HFFc6 (cell line): ENCODE results near the gene P3H3. TPM values are rescaled to one million over a fixed set of nuclear protein-coding genes. Genes with fewer than 3 reads are reported as not detected.
A peak's percentile ranks its signal among the peaks of the same experiment; 100 is the strongest.

ENCODE experiments used
- DNase-seq: peaks from one replicate; pipeline ENCODE4 v3.0.0-alpha.2; 2018
- H3K27ac Mint-ChIP-seq: 2 replicates; pipeline ENCODE4 v1.8.0; 2020; ENCODE audit warnings: mild to moderate bottlenecking, mixed read lengths
- H3K27me3 Mint-ChIP-seq: 2 replicates; pipeline ENCODE4 v1.8.0; 2021; ENCODE audit warnings: mild to moderate bottlenecking, moderate library complexity, mixed read lengths; ENCODE audit not compliant: insufficient read depth
- H3K36me3 Mint-ChIP-seq: 2 replicates; pipeline ENCODE4 v1.8.0; 2021; ENCODE audit warnings: low read depth, mixed read lengths
- H3K4me1 Mint-ChIP-seq: 2 replicates; pipeline ENCODE4 v1.8.0; 2020; ENCODE audit warnings: low read depth, mixed read lengths
- H3K4me3 Mint-ChIP-seq: 2 replicates; pipeline ENCODE4 v1.8.0; 2020; ENCODE audit warnings: mild to moderate bottlenecking, moderate library complexity, mixed read lengths
- H3K9me3 Mint-ChIP-seq: 2 replicates; pipeline ENCODE4 v1.8.0; 2020; ENCODE audit warnings: mild to moderate bottlenecking, mixed read lengths
- total RNA-seq, 6 experiments: library from RNA; stranded (reverse); fragmentation: NEBNext Ultra II Directional; extraction: Animal tissue kit (Norgen Biotek cat#: 25700); gene quantifications; 2 replicates in 1 of 6; 3 replicates in 5 of 6; pipeline ENCODE4 v1.2.3, GENCODE V29; 2021
- TF ChIP-seq, protein P1 (sequence below): fragments of 200-600 bp; sonication (generic); IDR thresholded peaks from 2 replicates; pipeline ENCODE4 v1.5.0; 2021; ENCODE audit warnings: antibody characterized with exemption, mild to moderate bottlenecking

P3H3 gene
- total RNA-seq, 6 experiments from 2014 or later, result 94.0 to 109 (median 103) TPM

DNA sequence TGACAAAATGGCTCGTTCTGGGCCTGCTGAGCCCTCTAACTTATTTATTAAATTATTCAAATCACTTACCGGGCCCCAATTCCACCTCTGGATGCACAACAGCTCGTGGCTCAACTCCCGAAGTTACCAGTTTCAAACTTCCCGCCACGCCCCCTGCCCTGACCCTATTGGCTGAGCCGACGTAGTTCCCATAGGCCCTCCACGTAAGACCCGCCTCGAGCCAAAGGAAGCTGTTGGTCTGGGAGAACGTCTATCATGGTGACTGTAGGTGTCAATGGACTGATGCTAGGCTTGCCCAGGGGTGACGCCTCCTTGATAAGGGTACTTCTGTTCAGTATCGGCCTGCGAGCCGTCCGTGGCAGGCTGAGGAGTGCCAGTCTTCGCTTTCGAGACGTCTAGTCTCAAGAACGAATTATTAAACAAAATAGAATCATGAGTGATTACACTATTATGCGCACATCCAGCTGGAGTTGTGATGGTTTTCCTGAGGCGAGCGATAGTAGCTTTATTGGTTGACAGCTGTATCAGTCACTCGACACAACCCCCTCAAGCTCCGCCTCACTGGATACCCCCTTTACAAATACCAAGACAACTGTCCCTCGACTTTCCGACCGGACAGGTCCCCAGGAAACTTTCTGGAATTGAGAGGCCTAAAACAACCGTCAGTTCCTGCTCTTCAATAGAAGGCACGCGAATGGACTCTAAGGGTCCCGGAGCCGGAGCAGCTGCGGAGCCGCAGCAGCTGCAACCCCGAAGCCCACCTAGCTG lies 23.1 kb downstream of the P3H3 start, which contains the start of gene CDCA3:
Gene CDCA3, minus strand, starts transcription at position 134 of the 768 bp plus-strand sequence. CDS start 334 bp downstream, outside the sequence.
- TF ChIP-seq, protein P1, sequence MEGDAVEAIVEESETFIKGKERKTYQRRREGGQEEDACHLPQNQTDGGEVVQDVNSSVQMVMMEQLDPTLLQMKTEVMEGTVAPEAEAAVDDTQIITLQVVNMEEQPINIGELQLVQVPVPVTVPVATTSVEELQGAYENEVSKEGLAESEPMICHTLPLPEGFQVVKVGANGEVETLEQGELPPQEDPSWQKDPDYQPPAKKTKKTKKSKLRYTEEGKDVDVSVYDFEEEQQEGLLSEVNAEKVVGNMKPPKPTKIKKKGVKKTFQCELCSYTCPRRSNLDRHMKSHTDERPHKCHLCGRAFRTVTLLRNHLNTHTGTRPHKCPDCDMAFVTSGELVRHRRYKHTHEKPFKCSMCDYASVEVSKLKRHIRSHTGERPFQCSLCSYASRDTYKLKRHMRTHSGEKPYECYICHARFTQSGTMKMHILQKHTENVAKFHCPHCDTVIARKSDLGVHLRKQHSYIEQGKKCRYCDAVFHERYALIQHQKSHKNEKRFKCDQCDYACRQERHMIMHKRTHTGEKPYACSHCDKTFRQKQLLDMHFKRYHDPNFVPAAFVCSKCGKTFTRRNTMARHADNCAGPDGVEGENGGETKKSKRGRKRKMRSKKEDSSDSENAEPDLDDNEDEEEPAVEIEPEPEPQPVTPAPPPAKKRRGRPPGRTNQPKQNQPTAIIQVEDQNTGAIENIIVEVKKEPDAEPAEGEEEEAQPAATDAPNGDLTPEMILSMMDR, result no peak
- H3K27ac Mint-ChIP-seq, result peak within 1 kb of the TSS; percentile 93

DNA sequence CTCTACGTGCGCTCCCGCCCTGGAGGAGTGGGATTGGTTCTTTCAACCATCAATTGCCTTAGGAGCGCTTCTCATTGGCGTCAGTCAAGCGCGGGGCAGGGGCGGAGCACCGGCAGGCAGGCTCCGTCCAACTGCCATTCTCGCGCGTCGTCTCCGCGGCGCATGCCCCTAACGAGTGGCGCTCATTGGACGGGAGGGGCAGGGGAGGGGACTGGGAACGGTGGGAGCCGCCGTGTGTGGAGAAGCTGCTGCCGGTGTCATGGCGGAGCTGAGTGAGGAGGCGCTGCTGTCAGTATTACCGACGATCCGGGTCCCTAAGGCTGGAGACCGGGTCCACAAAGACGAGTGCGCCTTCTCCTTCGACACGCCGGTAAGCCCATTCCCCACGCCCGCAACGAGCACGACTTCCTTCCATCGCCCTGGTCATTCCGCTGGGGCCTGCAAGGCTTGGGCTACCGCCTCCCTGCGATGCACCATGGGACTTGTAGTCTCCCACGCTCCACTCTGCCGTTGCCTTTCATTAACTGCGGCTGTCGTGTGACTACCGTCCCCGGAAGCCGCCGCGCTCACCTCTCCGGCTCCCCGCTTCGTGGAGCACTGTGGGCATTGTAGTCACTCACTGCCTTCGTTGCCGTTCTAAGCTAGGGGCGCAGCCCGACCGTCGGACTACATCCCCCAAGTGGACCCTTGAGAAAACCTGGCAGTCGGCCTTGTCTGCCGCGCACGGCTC lies 23.9 kb downstream of the P3H3 start, which contains the start of gene USP5:
Gene USP5, plus strand, starts transcription at position 230 of the 730 bp plus-strand sequence. Its CDS starts 30 bp downstream, at position 260.
- H3K4me1 Mint-ChIP-seq, result peaks cover 35% of the 10 kb centered on the region
- peaks cover 12% of the 10 kb centered on the region for H3K27me3 Mint-ChIP-seq
- DNase-seq, result peak; percentile 100
- H3K36me3 Mint-ChIP-seq, result peaks cover 39% of the 10 kb centered on the region
- H3K9me3 Mint-ChIP-seq, result no peaks in the 10 kb centered on the region
- H3K4me3 Mint-ChIP-seq, result peak within 1 kb of the TSS; percentile 98
- TF ChIP-seq, protein P1, result peak; percentile 17; the same call in 1 of the 2 replicates
- H3K27ac Mint-ChIP-seq, result peak within 1 kb of the TSS; percentile 93

More for the DNA sequence above, 23.1 kb downstream of the P3H3 start, which contains the start of gene CDCA3:
- Mint-ChIP-seq H3K9me3 (no peaks in the 10 kb centered on the region), H3K27me3 (peaks cover 13% of the 10 kb centered on the region), H3K4me1 (peaks cover 35% of the 10 kb centered on the region), H3K4me3 (peak within 1 kb of the TSS; percentile 98), H3K36me3 (peaks cover 38% of the 10 kb centered on the region; the same call in 1 of the 2 replicates)
- peak; percentile 99 for DNase-seq

DNA sequence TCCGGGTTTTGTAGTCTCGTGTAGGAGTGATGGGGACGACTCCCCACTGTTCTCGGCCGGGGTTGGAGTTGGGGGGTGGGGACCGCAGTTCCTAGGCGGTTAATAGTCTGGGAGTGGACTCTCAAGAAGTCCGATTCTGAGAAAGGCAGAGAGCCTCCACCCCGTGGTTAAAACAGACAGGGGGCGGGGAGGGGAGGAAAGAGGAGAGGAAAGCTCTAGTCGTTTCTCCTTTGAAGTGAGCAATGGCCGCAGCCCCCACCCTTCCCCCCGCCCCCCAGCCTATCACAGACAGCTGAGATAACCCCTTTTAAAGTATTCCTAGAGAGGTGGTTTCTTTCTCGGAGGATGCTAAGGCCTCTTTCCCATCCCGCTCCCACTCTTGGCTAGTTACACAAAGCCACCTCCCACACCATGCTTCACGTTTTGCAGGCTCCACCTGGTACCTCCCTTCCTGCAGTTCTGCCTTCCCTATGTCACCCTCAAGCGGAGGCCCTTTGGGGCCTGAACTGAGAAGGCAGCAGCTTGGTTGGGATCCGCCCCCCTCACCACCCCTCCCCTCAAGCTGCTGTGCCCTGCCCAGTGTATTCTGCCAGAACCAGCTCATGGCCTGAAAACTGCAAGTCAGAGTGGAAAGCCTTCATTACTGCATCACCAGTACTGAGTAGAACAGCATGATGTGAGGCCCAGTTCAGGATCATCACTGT lies 24.6 kb downstream of the P3H3 start:
- Mint-ChIP-seq H3K27me3 (peaks cover 12% of the 10 kb centered on the region), H3K27ac (peak overlapping the region; percentile 93), H3K4me1 (peaks cover 35% of the 10 kb centered on the region), H3K36me3 (peaks cover 41% of the 10 kb centered on the region), H3K9me3 (no peaks in the 10 kb centered on the region), H3K4me3 (peak overlapping the region; percentile 98)
- TF ChIP-seq, protein P1, result no peak
- DNase-seq, result peak; percentile 78

DNA sequence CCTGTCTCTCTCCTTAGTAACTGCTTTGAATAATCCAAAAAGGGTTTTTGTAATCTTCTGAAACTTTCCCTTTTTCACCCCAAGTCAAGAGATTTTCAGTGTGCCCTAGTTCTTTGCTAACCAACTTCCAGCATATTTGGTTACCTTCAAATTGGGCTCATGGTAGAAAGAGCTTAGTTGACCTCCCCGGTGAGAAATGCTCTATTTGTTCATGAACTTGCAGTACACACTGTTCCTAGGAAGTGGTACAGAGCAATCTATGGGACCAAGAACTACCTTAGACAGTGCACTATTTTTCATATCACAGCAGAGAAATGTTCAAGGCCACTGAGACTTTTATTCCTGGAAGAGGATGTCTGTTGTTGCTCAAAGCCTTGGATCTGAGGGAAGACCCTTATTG lies 25.4 kb downstream of the P3H3 start:
- peaks cover 47% of the 10 kb centered on the region for H3K36me3 Mint-ChIP-seq
- H3K9me3 Mint-ChIP-seq, result no peaks in the 10 kb centered on the region
- TF ChIP-seq, protein P1, result no peak
- peak overlapping the region; percentile 93 for H3K27ac Mint-ChIP-seq
- peaks cover 35% of the 10 kb centered on the region for H3K4me1 Mint-ChIP-seq
- DNase-seq, result no peak
- H3K4me3 Mint-ChIP-seq, result peak overlapping the region; percentile 98
- H3K27me3 Mint-ChIP-seq, result peaks cover 12% of the 10 kb centered on the region

DNA sequence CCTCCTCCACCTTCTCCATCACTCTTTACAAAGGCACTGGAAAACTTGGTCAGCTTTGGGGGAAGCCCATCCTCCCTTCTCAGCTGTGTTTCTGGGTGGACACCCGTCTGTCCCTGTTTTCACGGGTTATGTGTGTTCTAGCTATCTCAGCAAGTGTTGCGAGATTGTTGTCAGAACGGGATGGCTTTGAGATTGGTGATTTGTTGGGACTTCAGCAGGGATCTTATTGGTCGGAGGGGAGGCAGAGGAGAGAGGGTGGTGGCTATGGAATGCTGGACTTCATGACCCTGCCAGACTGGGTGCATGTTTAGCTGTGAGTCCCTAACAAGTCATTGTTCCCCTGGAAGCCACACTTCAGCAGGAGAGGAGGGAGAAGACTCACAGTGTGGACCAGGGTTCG lies 25.8 kb downstream of the P3H3 start:
- Mint-ChIP-seq H3K9me3 (no peaks in the 10 kb centered on the region), H3K27ac (peak overlapping the region; percentile 93), H3K27me3 (peaks cover 12% of the 10 kb centered on the region), H3K36me3 (peaks cover 46% of the 10 kb centered on the region), H3K4me3 (peak overlapping the region; percentile 98), H3K4me1 (peaks cover 33% of the 10 kb centered on the region)
- DNase-seq, result no peak
- TF ChIP-seq, protein P1, result no peak
